SU-DHL-6 (cell line): ENCODE results near the gene FARSB.
"Not testable (repeated sequence)": the region's sequence is repeated elsewhere in the genome, so short reads cannot be mapped to it uniquely, and the experiment has no call there.

Experiments used
- H2AFZ ChIP-seq: fragments of 200-600 bp; sonication (generic); 2 replicates; pipeline ENCODE4 v1.6.1; 2014; ENCODE audit warnings: low read depth, mild to moderate bottlenecking, moderate library complexity, mixed read lengths, antibody characterized with exemption, low read length; ENCODE audit not compliant: severe bottlenecking
- H3F3A ChIP-seq: fragments of 200-600 bp; shearing (Covaris generic); 2 replicates; pipeline ENCODE4 v1.6.0; 2016; ENCODE audit warnings: antibody characterized with exemption, mild to moderate bottlenecking; ENCODE audit not compliant: insufficient read depth
- H3K27ac ChIP-seq: fragments of 200-600 bp; sonication (generic); 2 replicates; pipeline ENCODE4 v1.5.1; 2016; ENCODE audit warnings: low read depth, mild to moderate bottlenecking, low read length, moderate library complexity, mixed read lengths
- H3K27me3 ChIP-seq: fragments of 200-600 bp; sonication (generic), shearing (Covaris generic); 2 replicates; pipeline ENCODE4 v1.6.0; 2014; ENCODE audit warnings: mild to moderate bottlenecking, low read length
- H3K36me3 ChIP-seq: fragments of 200-600 bp; sonication (generic); 2 replicates; pipeline ENCODE4 v1.6.1; 2014; ENCODE audit warnings: mild to moderate bottlenecking, low read length, mixed read lengths
- H3K4me2 ChIP-seq: fragments of 300-600, 200-600 bp; shearing (Covaris generic), sonication (generic); 2 replicates; pipeline ENCODE4 v1.6.0; 2014; ENCODE audit warnings: low read length, low read depth, mild to moderate bottlenecking; ENCODE audit not compliant: poor library complexity, severe bottlenecking
- H3K4me3 ChIP-seq: fragments of 200-600 bp; sonication (generic); 2 replicates; pipeline ENCODE4 v1.5.1; 2014; ENCODE audit warnings: antibody characterized with exemption, low read length, mild to moderate bottlenecking, mixed read lengths; ENCODE audit not compliant: insufficient read depth, poor library complexity, severe bottlenecking
- H3K79me2 ChIP-seq: fragments of 200-600 bp; sonication (generic); 2 replicates; pipeline ENCODE4 v1.6.1; 2014; ENCODE audit warnings: mild to moderate bottlenecking, low read length, moderate library complexity; ENCODE audit not compliant: insufficient read depth
- H3K9ac ChIP-seq: fragments of 200-600 bp; sonication (generic); 2 replicates; pipeline ENCODE4 v1.7.0; 2014; ENCODE audit warnings: mild to moderate bottlenecking, low read length
- H3K9me2 ChIP-seq: fragments of 200-600 bp; sonication (generic); replicated peaks from 2 replicates; pipeline ENCODE4 v1.6.1; 2014; ENCODE audit warnings: low read length; ENCODE audit not compliant: insufficient read depth
- H3K9me3 ChIP-seq: fragments of 200-600 bp; sonication (generic); 2 replicates; pipeline ENCODE4 v1.6.1; 2014; ENCODE audit warnings: low read length, mixed read lengths; ENCODE audit not compliant: insufficient read depth
- H4K20me1 ChIP-seq: fragments of 200-600 bp; sonication (generic); 2 replicates; pipeline ENCODE4 v1.6.1; 2014; ENCODE audit warnings: low read depth, mild to moderate bottlenecking, antibody characterized with exemption, low read length, moderate library complexity, mixed read lengths
- EZH2phosphoT487 ChIP-seq: fragments of 200-600 bp; sonication (generic), shearing (Covaris generic); conservative IDR thresholded peaks from 2 replicates; pipeline ENCODE4 v1.6.1; 2018; ENCODE audit warnings: mild to moderate bottlenecking, antibody characterized with exemption, low read length, moderate library complexity, mixed read lengths
- TF ChIP-seq, protein P1 (sequence below): fragments of 200-600 bp; sonication (generic); IDR thresholded peaks from one replicate; pipeline ENCODE4 v1.5.1; 2017; ENCODE audit warnings: antibody characterized with exemption, mild to moderate bottlenecking, low read length, moderate library complexity; ENCODE audit not compliant: insufficient read depth, poor library complexity, severe bottlenecking

The FARSB gene

DNA sequence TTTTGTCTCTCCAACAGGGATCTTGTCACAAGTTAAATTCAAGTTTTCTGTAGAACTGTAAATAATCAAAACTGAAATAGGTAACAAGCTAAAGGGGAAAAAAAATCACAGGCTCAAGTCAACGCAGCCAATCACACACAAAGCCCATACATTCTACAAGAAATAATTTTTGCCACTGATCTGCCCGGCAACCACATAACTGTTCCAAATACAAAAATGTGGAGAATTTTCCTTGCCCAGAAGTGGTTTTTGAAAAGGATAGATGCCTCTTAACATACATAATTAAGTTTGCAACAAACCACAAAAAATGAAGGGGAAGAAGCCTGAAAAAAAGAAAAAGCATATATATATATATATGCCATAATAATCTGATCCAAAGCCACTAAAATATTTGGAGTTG is 60.3 kb downstream of the FARSB start:
- Histone ChIP-seq H3K36me3 (peaks cover 67% of the 10 kb centered on the region), H3K9me3 (no peaks in the 10 kb centered on the region)

DNA sequence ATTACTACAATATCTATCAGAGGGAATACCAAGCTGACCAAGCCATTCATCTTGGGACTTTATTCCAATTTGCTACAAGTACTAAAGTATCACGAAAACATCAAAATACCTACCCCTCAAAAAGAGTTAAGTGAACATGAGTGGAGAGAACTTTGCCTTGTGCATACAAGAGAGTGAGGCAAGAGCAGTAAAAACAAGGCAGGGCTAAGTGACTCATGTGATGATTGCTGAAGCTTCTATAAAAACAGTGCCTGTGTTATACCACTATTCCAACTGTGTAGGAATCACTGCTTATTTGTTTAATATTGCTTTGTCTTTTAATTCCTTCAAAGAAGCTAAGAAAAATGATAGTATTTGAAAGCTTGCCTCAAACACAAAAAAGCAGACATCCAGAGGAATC is 61.2 kb downstream of the FARSB start:
- Histone ChIP-seq H3K36me3 (peaks cover 62% of the 10 kb centered on the region), H3K4me3 (no peak overlapping the region), H3K9me3 (no peaks in the 10 kb centered on the region), H2AFZ (no peak overlapping the region), H3K9ac (no peak overlapping the region), H3F3A (peaks cover 5% of the 10 kb centered on the region; the same call in 1 of the 2 replicates), H3K27ac (no peak overlapping the region), H3K9me2 (no peaks in the 10 kb centered on the region), H3K79me2 (no peaks in the 10 kb centered on the region; the same call in none of the 2 replicates), H3K27me3 (no peaks in the 10 kb centered on the region), H4K20me1 (0 out of 2 replicates have a peak, but pooled peaks cover 4% of the 10 kb centered on the region), H3K4me2 (no peak overlapping the region)
- TF ChIP-seq EZH2phosphoT487, result no peak

More for the DNA sequence above, 60.3 kb downstream of the FARSB start:
- no peak overlapping the region for H2AFZ ChIP-seq
- 0 out of 2 replicates have a peak, but pooled peaks cover 4% of the 10 kb centered on the region for H4K20me1 ChIP-seq
- H3K27ac ChIP-seq, result no peak overlapping the region
- H3K9me2 ChIP-seq, result no peaks in the 10 kb centered on the region
- peaks cover 5% of the 10 kb centered on the region; the same call in 1 of the 2 replicates for H3F3A ChIP-seq
- no peaks in the 10 kb centered on the region for H3K27me3 ChIP-seq
- no peak for TF ChIP-seq EZH2phosphoT487
- TF ChIP-seq, protein P1, sequence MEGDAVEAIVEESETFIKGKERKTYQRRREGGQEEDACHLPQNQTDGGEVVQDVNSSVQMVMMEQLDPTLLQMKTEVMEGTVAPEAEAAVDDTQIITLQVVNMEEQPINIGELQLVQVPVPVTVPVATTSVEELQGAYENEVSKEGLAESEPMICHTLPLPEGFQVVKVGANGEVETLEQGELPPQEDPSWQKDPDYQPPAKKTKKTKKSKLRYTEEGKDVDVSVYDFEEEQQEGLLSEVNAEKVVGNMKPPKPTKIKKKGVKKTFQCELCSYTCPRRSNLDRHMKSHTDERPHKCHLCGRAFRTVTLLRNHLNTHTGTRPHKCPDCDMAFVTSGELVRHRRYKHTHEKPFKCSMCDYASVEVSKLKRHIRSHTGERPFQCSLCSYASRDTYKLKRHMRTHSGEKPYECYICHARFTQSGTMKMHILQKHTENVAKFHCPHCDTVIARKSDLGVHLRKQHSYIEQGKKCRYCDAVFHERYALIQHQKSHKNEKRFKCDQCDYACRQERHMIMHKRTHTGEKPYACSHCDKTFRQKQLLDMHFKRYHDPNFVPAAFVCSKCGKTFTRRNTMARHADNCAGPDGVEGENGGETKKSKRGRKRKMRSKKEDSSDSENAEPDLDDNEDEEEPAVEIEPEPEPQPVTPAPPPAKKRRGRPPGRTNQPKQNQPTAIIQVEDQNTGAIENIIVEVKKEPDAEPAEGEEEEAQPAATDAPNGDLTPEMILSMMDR, result no peak
- H3K4me2 ChIP-seq, result no peak overlapping the region
- no peaks in the 10 kb centered on the region; the same call in none of the 2 replicates for H3K79me2 ChIP-seq
- no peak overlapping the region for H3K9ac ChIP-seq
- H3K4me3 ChIP-seq, result no peak overlapping the region

DNA sequence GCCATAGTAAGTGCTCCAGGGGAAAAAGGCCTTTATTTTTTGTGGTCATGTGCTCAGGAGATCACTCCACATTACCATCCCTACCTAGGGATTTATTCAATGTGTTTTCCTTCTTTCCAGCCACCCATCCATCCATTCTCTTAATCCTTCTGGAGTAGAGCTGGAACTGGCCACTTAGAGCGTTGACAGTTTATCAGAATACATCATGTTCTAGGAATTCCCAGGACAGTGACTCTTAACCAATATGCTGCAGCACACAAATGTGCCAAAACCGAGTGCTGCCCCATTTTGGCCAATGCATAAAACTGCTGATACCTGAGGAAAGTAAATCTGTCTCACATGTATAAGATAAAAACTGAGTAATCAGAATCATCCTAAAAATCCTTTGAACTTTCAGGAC is 63.7 kb downstream of the FARSB start:
- Histone ChIP-seq H3K9me2 (no peaks in the 10 kb centered on the region), H3K4me2 (no peak overlapping the region), H3K27ac (no peak overlapping the region), H3K36me3 (peaks cover 45% of the 10 kb centered on the region), H3K9me3 (no peaks in the 10 kb centered on the region), H3K27me3 (no peaks in the 10 kb centered on the region), H3K9ac (no peak overlapping the region), H3K79me2 (no peaks in the 10 kb centered on the region; the same call in none of the 2 replicates), H3K4me3 (no peak overlapping the region), H3F3A (no peaks in the 10 kb centered on the region), H4K20me1 (no peaks in the 10 kb centered on the region), H2AFZ (no peak overlapping the region)
- no peak for TF ChIP-seq EZH2phosphoT487
- TF ChIP-seq, protein P1, result no peak

GRCh38 chr2:222591661-222592060 is 64.2 kb downstream of the FARSB start:
- H3K27ac ChIP-seq, result no peak overlapping the region
- no peaks in the 10 kb centered on the region for H3K9me2 ChIP-seq
- peaks cover 40% of the 10 kb centered on the region for H3K36me3 ChIP-seq
- H3K4me2 ChIP-seq, result no peak overlapping the region
- no peak overlapping the region for H2AFZ ChIP-seq
- H4K20me1 ChIP-seq, result no peaks in the 10 kb centered on the region
- H3F3A ChIP-seq, result no peaks in the 10 kb centered on the region
- no peaks in the 10 kb centered on the region; the same call in none of the 2 replicates for H3K79me2 ChIP-seq
- no peak overlapping the region for H3K9ac ChIP-seq
- no peak overlapping the region for H3K4me3 ChIP-seq
- H3K27me3 ChIP-seq, result no peaks in the 10 kb centered on the region
- no peaks in the 10 kb centered on the region for H3K9me3 ChIP-seq
- TF ChIP-seq, protein P1, result no peak

GRCh38 chr2:222584589-222584988 is 71.3 kb downstream of the FARSB start:
- not testable (repeated sequence) for H2AFZ ChIP-seq, H3K4me2 ChIP-seq, H3K27ac ChIP-seq, H3K79me2 ChIP-seq, H3K36me3 ChIP-seq, H3K4me3 ChIP-seq, H4K20me1 ChIP-seq, H3F3A ChIP-seq, H3K9ac ChIP-seq, H3K9me2 ChIP-seq, H3K9me3 ChIP-seq, H3K27me3 ChIP-seq
